OCI-LY1 (cell line): ENCODE data around the gene SPOP.

Experiments
- H2AFZ ChIP-seq: fragments of 200-600 bp; sonication (generic), shearing (Covaris generic); 2 replicates; pipeline ENCODE4 v1.6.0; 2014; ENCODE audit warnings: antibody characterized with exemption, mild to moderate bottlenecking, low read length
- H3F3A ChIP-seq: fragments of 200-600 bp; sonication (generic), shearing (Covaris generic); 2 replicates; pipeline ENCODE4 v1.6.0; 2014; ENCODE audit warnings: mild to moderate bottlenecking, antibody characterized with exemption, low read length, moderate library complexity; ENCODE audit not compliant: insufficient read depth
- H3K27ac ChIP-seq: fragments of 200-600 bp; sonication (generic); 2 replicates; pipeline ENCODE4 v1.5.1; 2014; ENCODE audit warnings: low read length, mixed run types, mild to moderate bottlenecking, low read depth; ENCODE audit not compliant: poor library complexity, severe bottlenecking
- H3K27me3 ChIP-seq: fragments of 200-600 bp; sonication (generic); 2 replicates; pipeline ENCODE4 v1.6.0; 2014; ENCODE audit warnings: antibody characterized with exemption, mild to moderate bottlenecking, low read length, moderate library complexity; ENCODE audit not compliant: insufficient read depth
- H3K36me3 ChIP-seq: fragments of 200-600 bp; sonication (generic); 2 replicates; pipeline ENCODE4 v1.6.1; 2014; ENCODE audit warnings: mild to moderate bottlenecking, antibody characterized with exemption, low read length, moderate library complexity, mixed read lengths; ENCODE audit not compliant: insufficient read depth
- H3K4me1 ChIP-seq: fragments of 200-600 bp; sonication (generic); 2 replicates; pipeline ENCODE4 v1.5.1; 2014; ENCODE audit warnings: mild to moderate bottlenecking, low read length, moderate library complexity; ENCODE audit not compliant: insufficient read depth, severe bottlenecking
- H3K4me2 ChIP-seq: fragments of 200-600 bp; sonication (generic), shearing (Covaris generic); 2 replicates; pipeline ENCODE4 v1.6.1; 2014; ENCODE audit warnings: low read length
- H3K4me3 ChIP-seq: fragments of 200-600 bp; sonication (generic); 2 replicates; pipeline ENCODE4 v1.5.1; 2014; ENCODE audit warnings: low read length, low read depth, mild to moderate bottlenecking, mixed read lengths; ENCODE audit not compliant: poor library complexity, severe bottlenecking
- H3K79me2 ChIP-seq: fragments of 200-600 bp; shearing (Covaris generic); 2 replicates; pipeline ENCODE4 v1.6.1; 2016; ENCODE audit warnings: mixed run types, low read length, mixed read lengths; ENCODE audit not compliant: insufficient read depth
- H3K9ac ChIP-seq: fragments of 200-600 bp; sonication (generic), shearing (Covaris generic); 2 replicates; pipeline ENCODE4 v1.6.1; 2014; ENCODE audit warnings: mild to moderate bottlenecking, low read length, mixed read lengths
- H3K9me2 ChIP-seq: fragments of 200-600 bp; sonication (generic), shearing (Covaris generic); 2 replicates; pipeline ENCODE4 v1.6.1; 2014; ENCODE audit warnings: low read depth, mild to moderate bottlenecking, low read length, mixed read lengths
- H3K9me3 ChIP-seq: fragments of 200-600 bp; shearing (Covaris generic); 2 replicates; pipeline ENCODE4 v1.6.1; 2014; ENCODE audit warnings: low read length, mixed read lengths
- H4K20me1 ChIP-seq: fragments of 200-600 bp; sonication (generic), shearing (Covaris generic); 2 replicates; pipeline ENCODE4 v1.6.0; 2016; ENCODE audit warnings: mild to moderate bottlenecking, low read length; ENCODE audit not compliant: insufficient read depth
- CTCF ChIP-seq: fragments of 200-600 bp; sonication (generic), shearing (Covaris generic); IDR thresholded peaks from 2 replicates; pipeline ENCODE4 v1.5.1; 2017; ENCODE audit warnings: mild to moderate bottlenecking, antibody characterized with exemption, low read length, moderate library complexity, mixed read lengths
- EZH2 ChIP-seq: fragments of 200-600 bp; sonication (generic), shearing (Covaris generic); IDR thresholded peaks from 2 replicates; pipeline ENCODE4 v1.8.0; 2017; ENCODE audit warnings: borderline replicate concordance, mixed run types, mild to moderate bottlenecking, antibody characterized with exemption, low read length, moderate library complexity, mixed read lengths

Gene SPOP

GRCh38 chr17:49632201-49632600, 45.7 kb downstream of the SPOP start:
- Histone ChIP-seq H3K27ac (no peak overlapping the region), H3K9me2 (no peaks in the 10 kb centered on the region), H3K4me2 (no peak overlapping the region), H3K4me3 (no peak overlapping the region), H2AFZ (no peak overlapping the region), H3F3A (no peaks in the 10 kb centered on the region), H3K79me2 (peaks cover 7% of the 10 kb centered on the region; the same call in 1 of the 2 replicates), H3K36me3 (peaks cover 10% of the 10 kb centered on the region; the same call in 1 of the 2 replicates), H4K20me1 (no peaks in the 10 kb centered on the region), H3K9ac (no peak overlapping the region), H3K27me3 (no peaks in the 10 kb centered on the region), H3K4me1 (no peaks in the 10 kb centered on the region), H3K9me3 (no peaks in the 10 kb centered on the region)
- TF ChIP-seq CTCF (no peak), EZH2 (no peak)

- H3K36me3 ChIP-seq, result peaks cover 10% of the 10 kb centered on the region; the same call in 1 of the 2 replicates
- H3K27me3 ChIP-seq, result no peaks in the 10 kb centered on the region
- peaks cover 7% of the 10 kb centered on the region; the same call in 1 of the 2 replicates for H3K79me2 ChIP-seq
- no peaks in the 10 kb centered on the region for H3F3A ChIP-seq
- no peak overlapping the region for H3K9ac ChIP-seq
- H3K4me2 ChIP-seq, result no peak overlapping the region
- no peak overlapping the region for H3K27ac ChIP-seq
- H3K9me3 ChIP-seq, result no peaks in the 10 kb centered on the region
- H2AFZ ChIP-seq, result no peak overlapping the region
- no peak overlapping the region for H3K4me3 ChIP-seq
- H4K20me1 ChIP-seq, result no peaks in the 10 kb centered on the region
- no peaks in the 10 kb centered on the region for H3K9me2 ChIP-seq
- H3K4me1 ChIP-seq, result no peaks in the 10 kb centered on the region
- no peak for TF ChIP-seq EZH2
Observed at GRCh38 chr17:49631496-49631895, 46.4 kb downstream of the SPOP start.

- H3F3A ChIP-seq, result no peaks in the 10 kb centered on the region
- H3K9ac ChIP-seq, result no peak overlapping the region
- no peaks in the 10 kb centered on the region for H3K4me1 ChIP-seq
- H4K20me1 ChIP-seq, result no peaks in the 10 kb centered on the region
- TF ChIP-seq CTCF (no peak), EZH2 (no peak)
- no peaks in the 10 kb centered on the region for H3K9me2 ChIP-seq
- H3K79me2 ChIP-seq, result 0 out of 2 replicates have a peak, but pooled peaks cover 13% of the 10 kb centered on the region
- H3K4me2 ChIP-seq, result no peak overlapping the region
- H3K27me3 ChIP-seq, result no peaks in the 10 kb centered on the region
- H3K36me3 ChIP-seq, result peaks cover 10% of the 10 kb centered on the region; the same call in 1 of the 2 replicates
- no peak overlapping the region for H3K4me3 ChIP-seq
- no peaks in the 10 kb centered on the region for H3K9me3 ChIP-seq
- H2AFZ ChIP-seq, result no peak overlapping the region
- no peak overlapping the region for H3K27ac ChIP-seq
Observed at GRCh38 chr17:49630113-49630900, 47.6 kb downstream of the SPOP start.
